ENCODE measurements around the gene RAC2.

The RAC2 gene

GRCh38 chr22:37262346-37262745 lies 18.3 kb upstream of the RAC2 start:
- Histone ChIP-seq H3K4me1 (ENCODE audit: control insufficient read depth, insufficient read depth, low read length) (peaks cover 6% of the 10 kb centered on the region), H3K9me3 (ENCODE audit: control insufficient read depth, low read length) (peaks cover 17% of the 10 kb centered on the region), H3K9ac (ENCODE audit: low read length) (no peak overlapping the region), H3K36me3 (ENCODE audit: control insufficient read depth, insufficient read depth, low read length, severe bottlenecking) (no peaks in the 10 kb centered on the region), H3K27me3 (replicated peaks; ENCODE audit: control insufficient read depth, insufficient read depth, low read length) (peaks cover 30% of the 10 kb centered on the region), H3K4me3 (ENCODE audit: low read length) (no peak overlapping the region)
- no peak for DNase-seq (ENCODE audit: low read depth)

GRCh38 chr22:37260901-37261336 lies 16.9 kb upstream of the RAC2 start:
- H3K36me3 ChIP-seq (ENCODE audit: control insufficient read depth, insufficient read depth, low read length, severe bottlenecking), result no peaks in the 10 kb centered on the region
- DNase-seq (ENCODE audit: low read depth), result peak; percentile 81

GRCh38 chr22:37260155-37260795 lies 16.2 kb upstream of the RAC2 start:
- no peak for DNase-seq (ENCODE audit: low read depth)
- Histone ChIP-seq H3K27me3 (replicated peaks; ENCODE audit: control insufficient read depth, insufficient read depth, low read length) (peaks cover 49% of the 10 kb centered on the region), H3K4me1 (ENCODE audit: control insufficient read depth, insufficient read depth, low read length) (peaks cover 3% of the 10 kb centered on the region), H3K9ac (ENCODE audit: low read length) (no peak overlapping the region), H3K9me3 (ENCODE audit: control insufficient read depth, low read length) (peaks cover 17% of the 10 kb centered on the region), H3K4me3 (ENCODE audit: low read length) (no peak overlapping the region), H3K36me3 (ENCODE audit: control insufficient read depth, insufficient read depth, low read length, severe bottlenecking) (no peaks in the 10 kb centered on the region)

More at GRCh38 chr22:37260901-37261336, 16.9 kb upstream of the RAC2 start:
- Histone ChIP-seq H3K9me3 (ENCODE audit: control insufficient read depth, low read length) (peaks cover 17% of the 10 kb centered on the region), H3K27me3 (replicated peaks; ENCODE audit: control insufficient read depth, insufficient read depth, low read length) (peaks cover 44% of the 10 kb centered on the region), H3K4me3 (ENCODE audit: low read length) (no peak overlapping the region), H3K4me1 (ENCODE audit: control insufficient read depth, insufficient read depth, low read length) (peaks cover 3% of the 10 kb centered on the region), H3K9ac (ENCODE audit: low read length) (no peak overlapping the region)

- no peaks in the 10 kb centered on the region for H3K36me3 ChIP-seq (ENCODE audit: control insufficient read depth, insufficient read depth, low read length, severe bottlenecking)
Observed at GRCh38 chr22:37259540-37260029, 15.5 kb upstream of the RAC2 start.

GRCh38 chr22:37258753-37259401 lies 14.8 kb upstream of the RAC2 start:
- H3K9me3 ChIP-seq (ENCODE audit: control insufficient read depth, low read length), result peaks cover 6% of the 10 kb centered on the region
- DNase-seq (ENCODE audit: low read depth), result no peak
- no peak overlapping the region for H3K9ac ChIP-seq (ENCODE audit: low read length)
- H3K36me3 ChIP-seq (ENCODE audit: control insufficient read depth, insufficient read depth, low read length, severe bottlenecking), result no peaks in the 10 kb centered on the region
- no peak overlapping the region for H3K4me3 ChIP-seq (ENCODE audit: low read length)
- peaks cover 49% of the 10 kb centered on the region for H3K27me3 ChIP-seq (replicated peaks; ENCODE audit: control insufficient read depth, insufficient read depth, low read length)
- peaks cover 3% of the 10 kb centered on the region for H3K4me1 ChIP-seq (ENCODE audit: control insufficient read depth, insufficient read depth, low read length)

More at GRCh38 chr22:37259540-37260029, 15.5 kb upstream of the RAC2 start:
- peak overlapping the region; percentile 48 for H3K4me3 ChIP-seq (ENCODE audit: low read length)
- H3K4me1 ChIP-seq (ENCODE audit: control insufficient read depth, insufficient read depth, low read length), result peaks cover 3% of the 10 kb centered on the region
- H3K27me3 ChIP-seq (replicated peaks; ENCODE audit: control insufficient read depth, insufficient read depth, low read length), result peaks cover 49% of the 10 kb centered on the region
- peak overlapping the region; percentile 22 for H3K9ac ChIP-seq (ENCODE audit: low read length)
- peaks cover 13% of the 10 kb centered on the region for H3K9me3 ChIP-seq (ENCODE audit: control insufficient read depth, low read length)
- peak; percentile 72 for DNase-seq (ENCODE audit: low read depth)

GRCh38 chr22:37258005-37258752 lies 14.1 kb upstream of the RAC2 start:
- Histone ChIP-seq H3K9me3 (ENCODE audit: control insufficient read depth, low read length) (no peaks in the 10 kb centered on the region), H3K36me3 (ENCODE audit: control insufficient read depth, insufficient read depth, low read length, severe bottlenecking) (no peaks in the 10 kb centered on the region), H3K4me3 (ENCODE audit: low read length) (no peak overlapping the region), H3K27me3 (replicated peaks; ENCODE audit: control insufficient read depth, insufficient read depth, low read length) (peaks cover 49% of the 10 kb centered on the region), H3K4me1 (ENCODE audit: control insufficient read depth, insufficient read depth, low read length) (peaks cover 3% of the 10 kb centered on the region), H3K9ac (ENCODE audit: low read length) (no peak overlapping the region)
- no peak for DNase-seq (ENCODE audit: low read depth)

- no peak for DNase-seq (ENCODE audit: low read depth)
- Histone ChIP-seq H3K9ac (ENCODE audit: low read length) (no peak overlapping the region), H3K4me1 (ENCODE audit: control insufficient read depth, insufficient read depth, low read length) (peaks cover 3% of the 10 kb centered on the region), H3K36me3 (ENCODE audit: control insufficient read depth, insufficient read depth, low read length, severe bottlenecking) (no peaks in the 10 kb centered on the region), H3K4me3 (ENCODE audit: low read length) (no peak overlapping the region), H3K27me3 (replicated peaks; ENCODE audit: control insufficient read depth, insufficient read depth, low read length) (peaks cover 40% of the 10 kb centered on the region), H3K9me3 (ENCODE audit: control insufficient read depth, low read length) (no peaks in the 10 kb centered on the region)
Observed at GRCh38 chr22:37256075-37256726, 12.1 kb upstream of the RAC2 start.

- peaks cover 3% of the 10 kb centered on the region for H3K4me1 ChIP-seq (ENCODE audit: control insufficient read depth, insufficient read depth, low read length)
- no peak overlapping the region for H3K4me3 ChIP-seq (ENCODE audit: low read length)
- DNase-seq (ENCODE audit: low read depth), result no peak
- no peaks in the 10 kb centered on the region for H3K36me3 ChIP-seq (ENCODE audit: control insufficient read depth, insufficient read depth, low read length, severe bottlenecking)
- H3K9ac ChIP-seq (ENCODE audit: low read length), result no peak overlapping the region
- peaks cover 39% of the 10 kb centered on the region for H3K27me3 ChIP-seq (replicated peaks; ENCODE audit: control insufficient read depth, insufficient read depth, low read length)
- H3K9me3 ChIP-seq (ENCODE audit: control insufficient read depth, low read length), result no peaks in the 10 kb centered on the region
Observed at GRCh38 chr22:37255558-37256006, 11.5 kb upstream of the RAC2 start.

- Histone ChIP-seq H3K4me1 (ENCODE audit: control insufficient read depth, insufficient read depth, low read length) (peaks cover 3% of the 10 kb centered on the region), H3K36me3 (ENCODE audit: control insufficient read depth, insufficient read depth, low read length, severe bottlenecking) (no peaks in the 10 kb centered on the region), H3K9me3 (ENCODE audit: control insufficient read depth, low read length) (no peaks in the 10 kb centered on the region), H3K27me3 (replicated peaks; ENCODE audit: control insufficient read depth, insufficient read depth, low read length) (peaks cover 31% of the 10 kb centered on the region), H3K9ac (ENCODE audit: low read length) (no peak overlapping the region), H3K4me3 (ENCODE audit: low read length) (no peak overlapping the region)
- no peak for DNase-seq (ENCODE audit: low read depth)
Observed at GRCh38 chr22:37254867-37255233, 10.8 kb upstream of the RAC2 start.

GRCh38 chr22:37254209-37254866 lies 10.3 kb upstream of the RAC2 start:
- no peaks in the 10 kb centered on the region for H3K9me3 ChIP-seq (ENCODE audit: control insufficient read depth, low read length)
- H3K36me3 ChIP-seq (ENCODE audit: control insufficient read depth, insufficient read depth, low read length, severe bottlenecking), result no peaks in the 10 kb centered on the region
- H3K27me3 ChIP-seq (replicated peaks; ENCODE audit: control insufficient read depth, insufficient read depth, low read length), result peaks cover 26% of the 10 kb centered on the region
- DNase-seq (ENCODE audit: low read depth), result peak; percentile 58
- H3K4me1 ChIP-seq (ENCODE audit: control insufficient read depth, insufficient read depth, low read length), result peaks cover 1% of the 10 kb centered on the region
- no peak overlapping the region for H3K9ac ChIP-seq (ENCODE audit: low read length)
- H3K4me3 ChIP-seq (ENCODE audit: low read length), result no peak overlapping the region

Data from adipocyte (in vitro differentiated cells).